ENCODE results near the gene ENGASE. TPM values are rescaled to one million over a fixed set of nuclear protein-coding genes. Genes with fewer than 3 reads are reported as not detected.

The ENGASE gene
- total RNA-seq, 1 donor from 2014 or later: 76.2 TPM

DNA sequence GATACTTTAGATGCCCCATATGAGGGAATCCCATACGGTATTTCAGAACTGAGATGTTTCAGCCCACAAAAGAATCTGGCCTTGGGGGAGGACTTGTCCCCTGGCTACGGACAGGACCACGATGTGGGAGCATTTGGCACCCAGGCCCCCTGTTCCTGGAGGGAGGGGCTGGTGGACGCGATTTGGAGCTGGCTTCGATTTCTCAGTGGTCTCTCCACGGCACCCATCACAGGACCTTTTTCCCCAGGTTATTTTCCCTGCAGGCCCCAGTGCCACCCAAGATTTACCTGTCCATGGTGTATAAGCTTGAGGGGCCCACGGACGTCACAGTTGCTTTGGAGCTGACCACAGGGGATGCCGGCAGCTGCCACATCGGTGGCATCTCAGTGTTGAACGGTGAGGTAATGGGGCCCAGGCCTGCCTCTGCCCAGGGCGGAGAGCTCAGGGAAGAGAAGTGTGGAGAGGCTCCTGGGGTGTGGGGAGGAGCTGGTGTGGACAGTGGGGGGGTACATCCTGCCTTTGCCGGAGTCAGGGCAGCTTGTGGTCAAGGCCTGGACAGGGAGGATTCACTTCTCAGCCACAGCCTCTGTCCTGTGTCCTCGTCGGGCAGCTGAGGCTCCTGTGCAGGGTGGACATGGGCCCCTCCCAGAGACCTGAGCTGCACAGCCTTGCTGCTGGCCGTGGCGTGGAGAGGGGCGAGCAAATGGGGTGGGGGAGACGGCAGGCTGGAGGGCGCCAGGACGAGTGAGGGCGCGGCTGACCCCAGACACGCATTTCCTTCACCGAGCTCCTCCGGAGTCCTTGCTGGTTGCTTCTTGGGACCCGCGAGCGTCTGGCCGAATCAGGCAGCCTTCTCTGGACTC, 9.9 kb downstream of the ENGASE start:
- Mint-ChIP-seq H3K9me3 (no peaks in the 10 kb centered on the region), H3K27ac (no peak overlapping the region), H3K27me3 (ENCODE audit: low read depth) (no peaks in the 10 kb centered on the region), H3K36me3 (peaks cover 21% of the 10 kb centered on the region), H3K4me1 (no peaks in the 10 kb centered on the region), H3K4me3 (no peak overlapping the region)
- TF ChIP-seq, protein P1, sequence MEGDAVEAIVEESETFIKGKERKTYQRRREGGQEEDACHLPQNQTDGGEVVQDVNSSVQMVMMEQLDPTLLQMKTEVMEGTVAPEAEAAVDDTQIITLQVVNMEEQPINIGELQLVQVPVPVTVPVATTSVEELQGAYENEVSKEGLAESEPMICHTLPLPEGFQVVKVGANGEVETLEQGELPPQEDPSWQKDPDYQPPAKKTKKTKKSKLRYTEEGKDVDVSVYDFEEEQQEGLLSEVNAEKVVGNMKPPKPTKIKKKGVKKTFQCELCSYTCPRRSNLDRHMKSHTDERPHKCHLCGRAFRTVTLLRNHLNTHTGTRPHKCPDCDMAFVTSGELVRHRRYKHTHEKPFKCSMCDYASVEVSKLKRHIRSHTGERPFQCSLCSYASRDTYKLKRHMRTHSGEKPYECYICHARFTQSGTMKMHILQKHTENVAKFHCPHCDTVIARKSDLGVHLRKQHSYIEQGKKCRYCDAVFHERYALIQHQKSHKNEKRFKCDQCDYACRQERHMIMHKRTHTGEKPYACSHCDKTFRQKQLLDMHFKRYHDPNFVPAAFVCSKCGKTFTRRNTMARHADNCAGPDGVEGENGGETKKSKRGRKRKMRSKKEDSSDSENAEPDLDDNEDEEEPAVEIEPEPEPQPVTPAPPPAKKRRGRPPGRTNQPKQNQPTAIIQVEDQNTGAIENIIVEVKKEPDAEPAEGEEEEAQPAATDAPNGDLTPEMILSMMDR (IDR thresholded peaks at IDR 0.05; ENCODE audit: unreplicated experiment): no peak
- no peak for DNase-seq (ENCODE audit: low spot score in 2 of 2, unreplicated experiment in 2 of 2)

DNA sequence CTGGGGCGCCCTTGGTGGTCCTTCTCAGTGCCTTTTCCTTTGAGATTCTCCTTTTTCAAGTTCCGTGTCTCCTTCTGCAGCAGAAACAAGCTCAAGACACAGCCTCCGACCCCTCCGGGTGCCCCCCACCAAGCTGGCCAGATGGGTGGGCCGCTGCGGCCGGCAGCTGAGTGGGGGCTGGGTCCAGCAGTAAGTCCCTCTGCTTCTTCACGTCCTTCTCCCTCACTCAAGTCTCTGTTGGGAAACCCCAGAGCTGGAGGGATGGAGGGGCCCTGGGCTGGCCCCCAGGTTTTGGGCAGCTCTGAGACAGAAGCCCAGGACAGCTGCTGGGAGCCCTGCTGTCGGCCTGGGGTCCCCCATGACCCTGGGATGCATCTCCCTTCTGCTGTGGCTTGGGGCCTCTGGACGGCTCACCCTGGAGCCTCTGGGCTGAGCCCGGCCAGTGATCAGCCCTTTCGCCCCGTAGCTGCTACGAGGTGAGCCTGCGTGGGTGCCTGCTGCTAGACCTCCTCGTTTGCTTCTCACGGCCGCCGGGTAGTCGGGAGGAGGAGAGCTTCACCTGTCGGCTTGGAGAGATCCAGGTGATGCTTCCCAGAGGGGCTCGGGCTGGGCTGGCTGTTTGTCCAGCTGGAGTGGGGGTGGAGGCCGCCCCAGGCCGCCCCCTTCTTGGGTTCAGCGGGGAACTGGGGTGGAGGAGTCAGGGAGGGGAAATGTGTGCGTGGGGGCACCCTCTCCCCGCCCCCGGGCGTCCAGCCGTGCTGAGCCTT, 10.7 kb downstream of the ENGASE start:
- DNase-seq (ENCODE audit: low spot score in 2 of 2, unreplicated experiment in 2 of 2): no peak
- TF ChIP-seq, protein P1 (IDR thresholded peaks at IDR 0.05; ENCODE audit: unreplicated experiment): no peak
- Mint-ChIP-seq H3K4me1 (peaks cover 1% of the 10 kb centered on the region), H3K9me3 (no peaks in the 10 kb centered on the region), H3K27ac (no peak overlapping the region), H3K4me3 (no peak overlapping the region), H3K36me3 (peaks cover 15% of the 10 kb centered on the region), H3K27me3 (ENCODE audit: low read depth) (no peaks in the 10 kb centered on the region)

DNA sequence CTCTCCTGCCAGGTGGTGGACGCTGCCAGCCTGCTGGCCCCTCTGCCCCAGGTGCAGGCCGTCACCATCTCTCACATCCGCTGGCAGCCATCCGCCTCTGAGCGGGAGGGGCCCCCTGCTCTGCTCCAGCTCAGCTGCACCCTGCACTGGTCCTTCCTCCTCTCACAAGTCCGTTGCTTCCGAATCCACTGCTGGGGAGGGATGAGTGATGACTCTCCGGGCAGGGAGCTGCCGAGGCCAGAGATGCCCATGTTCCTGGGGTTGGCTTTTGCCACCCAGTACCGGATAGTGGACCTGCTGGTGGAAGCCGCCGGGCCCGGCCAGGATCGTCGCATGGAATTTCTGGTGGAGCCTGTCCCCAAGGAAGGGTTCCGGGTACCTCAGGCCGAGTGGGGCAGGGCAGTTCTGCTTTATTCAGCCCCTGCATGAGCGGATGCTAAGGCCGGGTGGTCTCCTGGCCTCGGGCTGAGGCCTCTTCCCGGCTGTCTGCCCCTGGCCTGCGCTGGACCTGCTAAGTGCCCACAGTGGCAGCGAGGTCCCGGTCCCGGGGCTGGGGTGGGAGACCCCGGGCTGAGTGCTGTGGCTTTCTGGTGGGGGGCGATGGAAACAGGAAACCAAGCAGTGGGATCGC, 11.4 kb downstream of the ENGASE start:
- Mint-ChIP-seq H3K4me3 (no peak overlapping the region), H3K27me3 (ENCODE audit: low read depth) (no peaks in the 10 kb centered on the region), H3K27ac (no peak overlapping the region), H3K9me3 (no peaks in the 10 kb centered on the region), H3K36me3 (peaks cover 9% of the 10 kb centered on the region), H3K4me1 (peaks cover 7% of the 10 kb centered on the region)
- TF ChIP-seq, protein P1 (IDR thresholded peaks at IDR 0.05; ENCODE audit: unreplicated experiment): no peak
- no peak for DNase-seq (ENCODE audit: low spot score in 2 of 2, unreplicated experiment in 2 of 2)

DNA sequence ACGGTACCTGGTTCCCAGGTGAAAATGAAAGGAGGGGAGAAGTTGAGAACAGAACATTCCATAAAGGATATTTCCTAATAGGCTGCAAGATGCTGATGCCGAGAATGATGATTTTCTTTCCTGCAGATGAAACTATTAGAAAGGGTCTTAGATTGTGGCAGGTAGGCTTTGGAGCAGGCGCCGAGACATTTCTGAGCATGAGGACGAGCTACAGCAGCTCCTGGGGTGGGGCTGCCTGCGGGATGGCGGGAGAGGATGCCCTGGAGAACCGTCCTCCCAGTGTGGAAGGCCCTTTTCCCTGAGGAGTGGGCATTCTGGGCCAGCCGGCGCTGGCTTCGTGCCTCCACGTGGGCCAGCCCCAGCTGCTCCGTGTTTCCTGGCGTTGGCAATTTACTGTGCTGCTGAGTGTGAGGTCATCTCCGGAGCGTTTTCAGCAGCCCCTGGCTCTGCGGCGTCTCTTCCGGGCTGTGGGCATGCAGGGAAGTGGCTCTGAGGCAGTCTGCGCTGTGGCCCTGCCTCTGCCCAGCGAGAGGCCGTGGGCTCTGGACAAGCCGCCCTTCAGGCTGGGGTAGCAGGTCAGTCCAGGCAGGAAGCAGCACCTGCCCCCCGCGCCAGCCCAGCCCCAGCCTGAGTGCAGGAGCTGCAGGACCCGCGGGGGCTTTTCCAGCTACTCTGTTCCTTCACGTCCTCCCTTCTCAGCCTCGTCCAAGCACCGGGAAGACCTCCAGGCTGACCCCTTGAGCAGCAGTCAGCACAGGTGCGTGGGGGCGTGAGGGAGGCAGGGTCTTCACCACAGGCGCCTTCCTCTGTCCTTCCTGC, 12.2 kb downstream of the ENGASE start:
- no peak overlapping the region for H3K4me3 Mint-ChIP-seq
- H3K27me3 Mint-ChIP-seq (ENCODE audit: low read depth): no peaks in the 10 kb centered on the region
- H3K27ac Mint-ChIP-seq: no peak overlapping the region
- peaks cover 7% of the 10 kb centered on the region for H3K4me1 Mint-ChIP-seq
- DNase-seq (ENCODE audit: low spot score in 2 of 2, unreplicated experiment in 2 of 2): no peak
- TF ChIP-seq, protein P1 (IDR thresholded peaks at IDR 0.05; ENCODE audit: unreplicated experiment): no peak
- no peaks in the 10 kb centered on the region for H3K9me3 Mint-ChIP-seq
- peaks cover 4% of the 10 kb centered on the region for H3K36me3 Mint-ChIP-seq
